Heart left ventricle (tissue), 13 donors: ENCODE measurements around the gene SYPL1.

Experiments
- CTCF ChIP-seq, 12 donors: fragments of 200-600 bp; sonication (generic) in 4 of 12; IDR thresholded peaks; one replicate each; pipeline versions ENCODE4 v1.5.0 to v1.8.0; 2018 to 2022; ENCODE audit warnings: antibody characterized with exemption in 12 of 12, mild to moderate bottlenecking in 5 of 12
- POLR2A ChIP-seq, 2 donors: fragments of 450-650 bp; IDR thresholded peaks; one replicate each; pipeline ENCODE4 v1.6.1; 2017; ENCODE audit warnings: antibody characterized with exemption in 2 of 2, mild to moderate bottlenecking in 2 of 2, moderate library complexity in 2 of 2
- donor health status: ischemic (EF 13 %, LVEDD 7.1; RV severe dilation, severe dysfunction).
- donor health status: DM: no; HTN: yes; CAD: no.
- donor health status: DM: no; HTN: no; CAD: no.
- donor health status: ischemic (EF 25% LVEDD 6.9; RV normal size, moderate dysfunction).
- donor health status: ischemic (EF 25% LVEDD 5.7; RV mildly dilated, moderate dysfunction).
- donor health status: ischemic (EF 35%, LVEDD 5.7; RV mildly dilated, moderate dysfunction).
- donor health status: nonischemic (EF 11% LVEDD 7.7; RV severe dilation, severe dysfunction).
- donor health status: DM: yes; HTN: yes; CAD: no.
- donor health status: PGD.
- donor health status: ischemic (EF 29% LVEDD 5.4; RV normal size, mild dysfunction).
- donor health status: nonischemic (EF 23%, LVEDD 6.1; RV moderate dilation, normal function).

- TF ChIP-seq POLR2A (IDR thresholded peaks at IDR 0.05) (no peak), CTCF (IDR thresholded peaks at IDR 0.05) (peak; percentile 49 to 79 (median 62))
These were observed 70.9 kb downstream of the SYPL1 start for GRCh38 chr7:106041140-106041717.
